GM12878 (cell line): ENCODE measurements around the gene ZFP90. TPM values are rescaled to one million over a fixed set of nuclear protein-coding genes. Genes with fewer than 3 reads are reported as not detected.

ENCODE experiments used
- ATAC-seq: fragments of 200-7000 bp; cut with Tn5 transposase; 3 replicates; pipeline ENCODE4 v1.9.1; 2020; ENCODE audit warnings: mild to moderate bottlenecking, moderate library complexity
- BruUV-seq: library from RNA; stranded (reverse); fragments of 400-500 nt; replicated peaks from 2 replicates; lab custom pipeline; 2021; lab: Mats Ljungman, UMichigan
- CTCF ChIA-PET: fragments of 300-600 bp; sonication (Branson Sonifier 250); formaldehyde crosslinking; extraction: SDS; loops from one replicate; lab custom pipeline; 2021; ENCODE audit warnings: inconsistent platforms; lab: Yijun Ruan, JAX
- POLR2A ChIA-PET: fragments of 350-600 bp; formaldehyde crosslinking; extraction: SDS; loops from one replicate; lab custom pipeline; 2021; ENCODE audit warnings: inconsistent platforms; lab: Charles Lee
- RAD21 ChIA-PET: fragments of 300-600 bp; sonication (Branson Sonifier 250); formaldehyde crosslinking; loops from one replicate; lab custom pipeline; 2023; ENCODE audit warnings: antibody characterized with exemption; ENCODE audit not compliant: unreplicated experiment; lab: Charles Lee
- SMC1A ChIA-PET: fragments of 300-600 bp; sonication (Branson Sonifier 250); formaldehyde crosslinking; loops from one replicate; lab custom pipeline; 2023; ENCODE audit not compliant: unreplicated experiment, uncharacterized antibody; lab: Charles Lee
- DNase-seq: peaks from one replicate; pipeline ENCODE4 v3.0.0-alpha.2; 2011; ENCODE audit warnings: low read depth, low spot score
- FAIRE-seq: peaks from 3 replicates; lab custom pipeline; 2011; peaks lifted over from hg19 to GRCh38; lab: Jason Lieb, UNC
- H2AFZ ChIP-seq: 2 replicates; pipeline ENCODE4 v1.6.0; 2011; ENCODE audit warnings: low read depth, low read length, control low read depth; ENCODE audit not compliant: control insufficient read depth
- H3K27ac ChIP-seq: 2 replicates; pipeline ENCODE4 v1.5.1; 2011; ENCODE audit warnings: control low read depth; ENCODE audit not compliant: control insufficient read depth, insufficient read depth
- H3K27me3 ChIP-seq, 2 experiments: replicated peaks in 1 of 2; 2 replicates each; pipeline versions ENCODE4 v1.6.0 to v1.6.1; 2011; ENCODE audit warnings: low read length in 1 of 2; ENCODE audit not compliant: control insufficient read depth in 2 of 2, insufficient read depth in 2 of 2
- H3K36me3 ChIP-seq, 2 experiments: 2 replicates each; pipeline ENCODE4 v1.5.1; 2011; ENCODE audit warnings: low read length in 1 of 2; ENCODE audit not compliant: control insufficient read depth in 2 of 2, insufficient read depth in 2 of 2
- H3K4me1 ChIP-seq: 2 replicates; pipeline ENCODE4 v1.6.1; 2011; ENCODE audit warnings: mild to moderate bottlenecking, low read length, moderate library complexity, mixed read lengths; ENCODE audit not compliant: control insufficient read depth, insufficient read depth
- H3K4me2 ChIP-seq: 2 replicates; pipeline ENCODE4 v1.6.0; 2011; ENCODE audit warnings: control low read depth; ENCODE audit not compliant: control insufficient read depth, insufficient read depth
- H3K4me3 ChIP-seq: fragments of 200-600 bp; sonication (generic); 2 replicates; pipeline ENCODE4 v1.5.1; 2016
- H3K79me2 ChIP-seq: 2 replicates; pipeline ENCODE4 v1.6.0; 2011; ENCODE audit warnings: low read length; ENCODE audit not compliant: control insufficient read depth, insufficient read depth
- H3K9ac ChIP-seq: 2 replicates; pipeline ENCODE4 v1.8.0; 2011; ENCODE audit warnings: low read length, control low read depth, mixed read lengths; ENCODE audit not compliant: control insufficient read depth, insufficient read depth
- H3K9me3 ChIP-seq: replicated peaks from 3 replicates; pipeline ENCODE4 v1.5.1; 2011; ENCODE audit warnings: mild to moderate bottlenecking, low read length; ENCODE audit not compliant: control insufficient read depth, insufficient read depth
- H4K20me1 ChIP-seq: 2 replicates; pipeline ENCODE4 v1.6.0; 2011; ENCODE audit not compliant: control insufficient read depth, insufficient read depth
- BACH1 ChIP-seq: fragments of 450-650 bp; IDR thresholded peaks from 2 replicates; pipeline ENCODE4 v1.6.1; 2017; ENCODE audit warnings: mild to moderate bottlenecking, borderline replicate concordance
- CREB1 ChIP-seq: IDR thresholded peaks from 2 replicates; pipeline ENCODE4 v1.6.1; 2012; ENCODE audit warnings: low read depth, mild to moderate bottlenecking, inconsistent platforms
- DPF2 ChIP-seq: fragments of 450-650 bp; IDR thresholded peaks from 2 replicates; pipeline ENCODE4 v1.6.1; 2017; ENCODE audit warnings: mild to moderate bottlenecking
- HCFC1 ChIP-seq: fragments of 150-350 bp; IDR thresholded peaks from 2 replicates; pipeline ENCODE4 v1.6.1; 2014; ENCODE audit warnings: low read length
- IKZF1 ChIP-seq: fragments of 450-650 bp; conservative IDR thresholded peaks from 2 replicates; pipeline ENCODE4 v1.6.1; 2017; ENCODE audit warnings: antibody characterized with exemption, mild to moderate bottlenecking
- MYB ChIP-seq: fragments of 150-350 bp; IDR thresholded peaks from 2 replicates; pipeline ENCODE4 v1.6.1; 2014; ENCODE audit warnings: mild to moderate bottlenecking, low read depth, low read length, borderline replicate concordance
- NFIC ChIP-seq: IDR thresholded peaks from 2 replicates; pipeline ENCODE4 v1.6.1; 2012; ENCODE audit warnings: low read depth, mild to moderate bottlenecking, inconsistent platforms, low read length, moderate library complexity
- REST ChIP-seq: IDR thresholded peaks from 2 replicates; pipeline ENCODE4 v1.6.1; 2012; ENCODE audit warnings: mild to moderate bottlenecking, low read depth, low read length
- SIX5 ChIP-seq: IDR thresholded peaks from 2 replicates; pipeline ENCODE4 v1.6.1; 2011; ENCODE audit warnings: mild to moderate bottlenecking, low read depth, low read length, moderate library complexity; ENCODE audit not compliant: severe bottlenecking
- SMAD1 ChIP-seq: fragments of 450-650 bp; IDR thresholded peaks from 2 replicates; pipeline ENCODE4 v1.6.1; 2018; ENCODE audit warnings: mild to moderate bottlenecking, low read depth; ENCODE audit not compliant: partially characterized antibody
- USF1 ChIP-seq: IDR thresholded peaks from 2 replicates; pipeline ENCODE4 v1.6.1; 2011; ENCODE audit warnings: borderline replicate concordance, low read depth, mild to moderate bottlenecking, moderate library complexity, mixed read lengths, low read length; ENCODE audit not compliant: insufficient read depth; ENCODE audit errors: extremely low read length
- ZNF24 ChIP-seq: fragments of 450-650 bp; IDR thresholded peaks from 2 replicates; pipeline ENCODE4 v1.6.1; 2017; ENCODE audit warnings: antibody characterized with exemption, mild to moderate bottlenecking
- WGBS: methylation state at CpG from one replicate; pipeline ENCODE4 v1.1.6; 2016; ENCODE audit warnings: low lambda C conversion rate; ENCODE audit not compliant: insufficient replicate concordance, insufficient coverage; ENCODE audit errors: missing lambda C conversion rate; 5-methylcytosine and 5-hydroxymethylcytosine counted together
- in situ Hi-C: fragments of 300-500 bp; cut with MboI; formaldehyde crosslinking; loops from 9 replicates; pipeline ENCODE4 v1.14.3; 2018; ENCODE audit warnings: mixed read lengths
- intact Hi-C: fragments of 100-400 bp; cut with micrococcal nuclease; formaldehyde crosslinking; loops from one replicate; pipeline ENCODE4 v1.14.2; 2022; ENCODE audit not compliant: unreplicated experiment
- polyA plus RNA-seq, 11 experiments: library from polyadenylated mRNA; depleted of rRNA in 4 of 11; unstranded in 6 of 11; stranded (reverse) in 5 of 11; fragments of >200 nt; fragmentation: Nextera tagmentation in 4 of 11; fragmentation: Illumina TruSeq in 1 of 11; extraction: Ambion mirVana in 4 of 11; extraction: Trizol in 1 of 11; gene quantifications; 1 replicate in 1 of 11; 2 replicates in 10 of 11; pipeline versions ENCODE4 v1.2.1 to v1.2.3, GENCODE V29; 2011 to 2016; ENCODE audit warnings: inconsistent platforms in 2 of 11, missing spikeins in 2 of 11, low read depth in 1 of 11
- total RNA-seq, 4 experiments: library from RNA; depleted of rRNA in 3 of 4; stranded (reverse); fragments of >200 nt in 3 of 4; fragmentation: Illumina TruSeq in 1 of 4; extraction: Trizol in 1 of 4; gene quantifications; 2 replicates each; pipeline versions ENCODE4 v1.2.1 to v1.2.3, GENCODE V29; 2013 to 2021
- TF ChIP-seq, protein P1 (sequence below): fragments of 150-350 bp; IDR thresholded peaks from 2 replicates; pipeline ENCODE4 v1.6.1; 2014; ENCODE audit warnings: mild to moderate bottlenecking, low read depth, low read length
- TF ChIP-seq, protein P2 (sequence below): fragments of 450-650 bp; formaldehyde crosslinking; IDR thresholded peaks from 2 replicates; pipeline ENCODE4 v1.4.0; 2020; ENCODE audit warnings: mild to moderate bottlenecking, moderate library complexity

Gene ZFP90
- total and polyA plus RNA-seq, 10 of the 15 experiments (the other 5 are each of a cell fraction or from before 2014, with no cell fraction given), result 3.3 to 20.0 (median 15.4) TPM

GRCh38 chr16:68491576-68491950 is 47.5 kb upstream of the ZFP90 start (continued):
- TF ChIP-seq USF1 (no peak), SMAD1 (no peak)

GRCh38 chr16:68492151-68492542 is 46.9 kb upstream of the ZFP90 start:
- Histone ChIP-seq H3K27me3 (no peaks in the 10 kb centered on the region; a peak in 1 of 4 replicates), H3K4me1 (peaks cover 13% of the 10 kb centered on the region), H3K27ac (no peak overlapping the region), H3K36me3 (no peaks in the 10 kb centered on the region), H3K9me3 (no peaks in the 10 kb centered on the region; the same call in 1 of the 3 replicates), H4K20me1 (no peaks in the 10 kb centered on the region), H2AFZ (no peak overlapping the region), H3K79me2 (no peaks in the 10 kb centered on the region), H3K4me3 (no peak overlapping the region), H3K4me2 (no peak overlapping the region), H3K9ac (no peak overlapping the region)
- ChIA-PET CTCF (no interaction called here), RAD21 (no interaction called here), SMC1A (no interaction called here), POLR2A (no interaction called here)
- DNase-seq (no peak), FAIRE-seq (no peak), ATAC-seq (no peak)
- intact Hi-C loops (no loop called here), in situ Hi-C loops (no loop called here)
- 88% methylated on average over 11 of the region's 11 CpGs for WGBS
- no TSS peak for BruUV-seq
- TF ChIP-seq BACH1, result no peak
- TF ChIP-seq, protein P1, sequence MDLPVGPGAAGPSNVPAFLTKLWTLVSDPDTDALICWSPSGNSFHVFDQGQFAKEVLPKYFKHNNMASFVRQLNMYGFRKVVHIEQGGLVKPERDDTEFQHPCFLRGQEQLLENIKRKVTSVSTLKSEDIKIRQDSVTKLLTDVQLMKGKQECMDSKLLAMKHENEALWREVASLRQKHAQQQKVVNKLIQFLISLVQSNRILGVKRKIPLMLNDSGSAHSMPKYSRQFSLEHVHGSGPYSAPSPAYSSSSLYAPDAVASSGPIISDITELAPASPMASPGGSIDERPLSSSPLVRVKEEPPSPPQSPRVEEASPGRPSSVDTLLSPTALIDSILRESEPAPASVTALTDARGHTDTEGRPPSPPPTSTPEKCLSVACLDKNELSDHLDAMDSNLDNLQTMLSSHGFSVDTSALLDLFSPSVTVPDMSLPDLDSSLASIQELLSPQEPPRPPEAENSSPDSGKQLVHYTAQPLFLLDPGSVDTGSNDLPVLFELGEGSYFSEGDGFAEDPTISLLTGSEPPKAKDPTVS, result no peak
- no peak for TF ChIP-seq DPF2
- no peak for TF ChIP-seq REST
- no peak for TF ChIP-seq SIX5
- no peak for TF ChIP-seq IKZF1
- TF ChIP-seq CREB1, result no peak
- TF ChIP-seq, protein P2, sequence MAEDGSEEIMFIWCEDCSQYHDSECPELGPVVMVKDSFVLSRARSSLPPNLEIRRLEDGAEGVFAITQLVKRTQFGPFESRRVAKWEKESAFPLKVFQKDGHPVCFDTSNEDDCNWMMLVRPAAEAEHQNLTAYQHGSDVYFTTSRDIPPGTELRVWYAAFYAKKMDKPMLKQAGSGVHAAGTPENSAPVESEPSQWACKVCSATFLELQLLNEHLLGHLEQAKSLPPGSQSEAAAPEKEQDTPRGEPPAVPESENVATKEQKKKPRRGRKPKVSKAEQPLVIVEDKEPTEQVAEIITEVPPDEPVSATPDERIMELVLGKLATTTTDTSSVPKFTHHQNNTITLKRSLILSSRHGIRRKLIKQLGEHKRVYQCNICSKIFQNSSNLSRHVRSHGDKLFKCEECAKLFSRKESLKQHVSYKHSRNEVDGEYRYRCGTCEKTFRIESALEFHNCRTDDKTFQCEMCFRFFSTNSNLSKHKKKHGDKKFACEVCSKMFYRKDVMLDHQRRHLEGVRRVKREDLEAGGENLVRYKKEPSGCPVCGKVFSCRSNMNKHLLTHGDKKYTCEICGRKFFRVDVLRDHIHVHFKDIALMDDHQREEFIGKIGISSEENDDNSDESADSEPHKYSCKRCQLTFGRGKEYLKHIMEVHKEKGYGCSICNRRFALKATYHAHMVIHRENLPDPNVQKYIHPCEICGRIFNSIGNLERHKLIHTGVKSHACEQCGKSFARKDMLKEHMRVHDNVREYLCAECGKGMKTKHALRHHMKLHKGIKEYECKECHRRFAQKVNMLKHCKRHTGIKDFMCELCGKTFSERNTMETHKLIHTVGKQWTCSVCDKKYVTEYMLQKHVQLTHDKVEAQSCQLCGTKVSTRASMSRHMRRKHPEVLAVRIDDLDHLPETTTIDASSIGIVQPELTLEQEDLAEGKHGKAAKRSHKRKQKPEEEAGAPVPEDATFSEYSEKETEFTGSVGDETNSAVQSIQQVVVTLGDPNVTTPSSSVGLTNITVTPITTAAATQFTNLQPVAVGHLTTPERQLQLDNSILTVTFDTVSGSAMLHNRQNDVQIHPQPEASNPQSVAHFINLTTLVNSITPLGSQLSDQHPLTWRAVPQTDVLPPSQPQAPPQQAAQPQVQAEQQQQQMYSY (CRISPR knock-in tag), result no peak
- no peak for TF ChIP-seq NFIC
- TF ChIP-seq HCFC1, result no peak
- TF ChIP-seq MYB, result no peak
- TF ChIP-seq ZNF24, result no peak
